Fibroblast of lung (primary cell): ENCODE results near the gene MISFA. TPM values are rescaled to one million over a fixed set of nuclear protein-coding genes. Genes with fewer than 3 reads are reported as not detected.

Experiments used
- DNase-seq, 2 donors: peaks; one replicate each; pipeline versions ENCODE4 v3.0.0 to v3.0.0-alpha.2; 2010; ENCODE audit warnings: low read depth in 2 of 2
- H2AFZ ChIP-seq: 2 replicates; pipeline ENCODE4 v1.5.1; 2012; ENCODE audit warnings: low read length, control low read depth, inconsistent platforms
- H3K27ac ChIP-seq: 2 replicates; pipeline ENCODE4 v1.5.1; 2011; ENCODE audit warnings: low read length, control low read depth; ENCODE audit not compliant: insufficient read depth
- H3K27me3 ChIP-seq: 2 replicates; pipeline ENCODE4 v1.5.1; 2011; ENCODE audit warnings: mild to moderate bottlenecking, low read length; ENCODE audit not compliant: control insufficient read depth, insufficient read depth
- H3K36me3 ChIP-seq: 2 replicates; pipeline ENCODE4 v1.5.1; 2011; ENCODE audit warnings: low read length; ENCODE audit not compliant: control insufficient read depth, insufficient read depth
- H3K4me1 ChIP-seq: 2 replicates; pipeline ENCODE4 v1.5.1; 2011; ENCODE audit warnings: low read length; ENCODE audit not compliant: control insufficient read depth, insufficient read depth; ENCODE audit errors: extremely low read depth
- H3K4me2 ChIP-seq: 2 replicates; pipeline ENCODE4 v1.5.1; 2011; ENCODE audit warnings: low read length, control low read depth; ENCODE audit not compliant: insufficient read depth; ENCODE audit errors: extremely low read depth
- H3K4me3 ChIP-seq, 4 experiments: fragments of 200-600 bp in 1 of 4; sonication (generic) in 1 of 4; replicated peaks in 1 of 4; 2 replicates each; pipeline ENCODE4 v1.5.1; 2011 to 2016; ENCODE audit warnings: low read length in 4 of 4, low read depth in 3 of 4, mild to moderate bottlenecking in 3 of 4, control low read depth in 2 of 4, inconsistent platforms in 1 of 4, mixed read lengths in 1 of 4; ENCODE audit not compliant: insufficient read depth in 1 of 4; ENCODE audit errors: control extremely low read depth in 1 of 4
- H3K79me2 ChIP-seq: 2 replicates; pipeline ENCODE4 v1.5.1; 2012; ENCODE audit warnings: mild to moderate bottlenecking, low read length, inconsistent platforms; ENCODE audit not compliant: control insufficient read depth, insufficient read depth
- H3K9ac ChIP-seq: 2 replicates; pipeline ENCODE4 v1.5.1; 2011; ENCODE audit warnings: mild to moderate bottlenecking, low read length, control low read depth; ENCODE audit not compliant: insufficient read depth
- H3K9me3 ChIP-seq: 2 replicates; pipeline ENCODE4 v1.5.1; 2012; ENCODE audit warnings: low read depth, low read length; ENCODE audit not compliant: control insufficient read depth, insufficient read depth
- H4K20me1 ChIP-seq: 2 replicates; pipeline ENCODE4 v1.5.1; 2011; ENCODE audit warnings: low read length; ENCODE audit not compliant: control insufficient read depth, insufficient read depth; ENCODE audit errors: extremely low read depth
- EZH2 ChIP-seq: IDR thresholded peaks from 2 replicates; pipeline ENCODE4 v1.5.1; 2012; ENCODE audit warnings: low read length, control low read depth, mild to moderate bottlenecking; ENCODE audit errors: missing control alignments
- polyA plus RNA-seq, 2 donors: library from polyadenylated mRNA; depleted of rRNA in 1 of 2; stranded (reverse) in 1 of 2; unstranded in 1 of 2; fragments of >200 nt; gene quantifications; 2 replicates each; pipeline ENCODE4 v1.2.1, GENCODE V29; 2011 to 2012; ENCODE audit warnings: missing spikeins in 1 of 2
- total RNA-seq: library from RNA; depleted of rRNA; stranded (reverse); fragments of >200 nt; gene quantifications from 2 replicates; pipeline ENCODE4 v1.2.1, GENCODE V29; 2014
- TF ChIP-seq, protein P1 (sequence below), 2 donors: IDR thresholded peaks in 1 of 2; conservative IDR thresholded peaks in 1 of 2; 1 replicate in 1 of 2; 2 replicates in 1 of 2; pipeline ENCODE4 v1.5.1; 2011 to 2012; ENCODE audit warnings: low read length in 2 of 2, control low read depth in 1 of 2, inconsistent platforms in 1 of 2, low read depth in 1 of 2, mild to moderate bottlenecking in 1 of 2

MISFA gene
- total and polyA plus RNA-seq, 2 donors (not counting 1 experiment from before 2014, with no cell fraction given) = 0.50 to 1.4 TPM

DNA sequence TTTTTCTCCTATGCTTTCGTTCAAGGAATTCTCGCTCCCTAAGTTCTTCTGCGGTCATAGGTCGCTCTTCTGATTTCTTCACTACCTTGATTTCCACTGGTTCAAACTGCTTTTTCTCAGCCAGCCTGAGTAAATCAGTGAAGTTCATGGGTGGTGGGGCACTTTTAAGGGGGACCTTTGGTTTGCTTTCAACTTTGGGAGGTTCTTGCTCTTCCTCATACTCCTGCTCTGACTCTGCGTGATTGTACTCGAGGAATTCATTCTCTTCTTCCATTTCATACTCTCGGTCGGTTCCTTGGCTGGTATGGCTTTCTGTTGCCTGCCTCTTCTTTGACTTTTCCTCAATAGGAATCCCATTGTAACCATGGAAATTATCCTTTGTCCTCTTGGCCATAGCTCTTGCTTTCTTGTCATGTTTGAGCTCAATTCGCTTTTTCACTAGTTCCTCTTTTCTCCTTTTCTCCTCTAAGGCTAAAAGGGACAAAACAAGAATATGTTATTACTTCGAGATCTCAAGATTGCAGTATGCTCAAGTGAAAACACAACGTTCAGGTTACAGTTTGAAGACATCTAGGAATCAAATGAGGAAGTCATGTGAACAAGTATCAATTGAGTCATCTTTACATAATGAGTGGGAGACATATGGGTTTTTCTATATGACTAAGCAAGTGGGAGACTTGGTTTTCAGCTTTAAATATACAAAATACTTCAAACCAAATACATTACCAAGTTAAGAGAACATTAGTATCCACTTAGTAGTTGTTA lies 16.2 kb downstream of the MISFA start:
- peak in 1 of 2 donors; percentile 19 for DNase-seq
- peaks cover 8% of the 10 kb centered on the region for H3K36me3 ChIP-seq
- no peak overlapping the region for H3K27ac ChIP-seq
- H3K4me1 ChIP-seq = peaks cover 3% of the 10 kb centered on the region
- no peak overlapping the region for H3K4me2 ChIP-seq
- H2AFZ ChIP-seq = no peak overlapping the region
- peaks cover 33% of the 10 kb centered on the region for H3K79me2 ChIP-seq
- H3K27me3 ChIP-seq = no peaks in the 10 kb centered on the region
- H3K4me3 ChIP-seq = no peak overlapping the region
- no peaks in the 10 kb centered on the region for H4K20me1 ChIP-seq
- no peaks in the 10 kb centered on the region for H3K9me3 ChIP-seq
- H3K9ac ChIP-seq = no peak overlapping the region
- TF ChIP-seq EZH2 = no peak
- TF ChIP-seq, protein P1, sequence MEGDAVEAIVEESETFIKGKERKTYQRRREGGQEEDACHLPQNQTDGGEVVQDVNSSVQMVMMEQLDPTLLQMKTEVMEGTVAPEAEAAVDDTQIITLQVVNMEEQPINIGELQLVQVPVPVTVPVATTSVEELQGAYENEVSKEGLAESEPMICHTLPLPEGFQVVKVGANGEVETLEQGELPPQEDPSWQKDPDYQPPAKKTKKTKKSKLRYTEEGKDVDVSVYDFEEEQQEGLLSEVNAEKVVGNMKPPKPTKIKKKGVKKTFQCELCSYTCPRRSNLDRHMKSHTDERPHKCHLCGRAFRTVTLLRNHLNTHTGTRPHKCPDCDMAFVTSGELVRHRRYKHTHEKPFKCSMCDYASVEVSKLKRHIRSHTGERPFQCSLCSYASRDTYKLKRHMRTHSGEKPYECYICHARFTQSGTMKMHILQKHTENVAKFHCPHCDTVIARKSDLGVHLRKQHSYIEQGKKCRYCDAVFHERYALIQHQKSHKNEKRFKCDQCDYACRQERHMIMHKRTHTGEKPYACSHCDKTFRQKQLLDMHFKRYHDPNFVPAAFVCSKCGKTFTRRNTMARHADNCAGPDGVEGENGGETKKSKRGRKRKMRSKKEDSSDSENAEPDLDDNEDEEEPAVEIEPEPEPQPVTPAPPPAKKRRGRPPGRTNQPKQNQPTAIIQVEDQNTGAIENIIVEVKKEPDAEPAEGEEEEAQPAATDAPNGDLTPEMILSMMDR (conservative IDR thresholded peaks at IDR 0.05 in 1 of 2, IDR thresholded peaks at IDR 0.05 in 1 of 2; ENCODE audit: low read depth in 1 of 2, low read length in 2 of 2) = no peak

DNA sequence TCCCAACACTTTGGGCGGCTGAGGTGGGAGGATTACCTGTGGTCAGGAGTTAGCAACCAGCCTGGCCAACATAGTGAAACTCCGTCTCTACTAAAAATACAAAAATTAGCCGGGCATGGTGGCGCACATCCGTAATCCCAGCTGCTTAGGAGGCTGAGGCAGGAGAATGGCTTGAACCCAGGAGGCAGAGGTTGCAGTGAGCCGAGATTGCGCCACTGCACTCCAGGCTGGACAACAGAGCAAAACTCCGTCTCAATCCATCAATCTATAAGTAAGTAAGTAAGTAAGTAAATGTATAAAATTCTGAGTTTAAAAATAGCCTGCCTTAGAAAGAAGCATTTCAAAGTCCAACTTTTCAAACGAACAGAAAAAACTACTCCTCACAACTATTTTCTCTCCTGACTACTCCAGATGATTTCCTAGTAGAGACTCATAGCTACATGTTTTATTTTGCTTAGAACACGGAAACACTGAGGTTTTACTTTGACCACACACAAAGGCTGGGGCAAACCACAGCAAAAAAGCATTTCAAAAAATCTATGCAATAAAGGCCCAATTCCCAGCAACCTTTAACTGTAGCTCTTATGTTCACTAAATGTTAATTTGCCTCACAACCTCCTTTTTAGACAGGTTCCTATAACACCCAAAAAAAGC lies 18.2 kb downstream of the MISFA start:
- H3K36me3 ChIP-seq = peaks cover 8% of the 10 kb centered on the region
- peaks cover 50% of the 10 kb centered on the region for H3K79me2 ChIP-seq
- peak overlapping the region; percentile 17 for H3K4me2 ChIP-seq
- peak overlapping the region; percentile 71 for H3K27ac ChIP-seq
- no peak overlapping the region for H2AFZ ChIP-seq
- H4K20me1 ChIP-seq = no peaks in the 10 kb centered on the region
- DNase-seq = peak; percentile 58 to 75
- peaks cover 3% of the 10 kb centered on the region for H3K4me1 ChIP-seq
- peak overlapping the region in 3 of 4 experiments; percentile 1 to 15 (median 3) for H3K4me3 ChIP-seq
- H3K27me3 ChIP-seq = no peaks in the 10 kb centered on the region
- TF ChIP-seq, protein P1 (conservative IDR thresholded peaks at IDR 0.05 in 1 of 2, IDR thresholded peaks at IDR 0.05 in 1 of 2; ENCODE audit: low read depth in 1 of 2, low read length in 2 of 2) = no peak
- no peak for TF ChIP-seq EZH2
- no peak overlapping the region for H3K9ac ChIP-seq
- no peaks in the 10 kb centered on the region for H3K9me3 ChIP-seq

GRCh38 chr11:18618342-18619025 lies 18.9 kb downstream of the MISFA start:
- TF ChIP-seq EZH2 = no peak
- TF ChIP-seq, protein P1 (conservative IDR thresholded peaks at IDR 0.05 in 1 of 2, IDR thresholded peaks at IDR 0.05 in 1 of 2; ENCODE audit: low read depth in 1 of 2, low read length in 2 of 2) = no peak
- Histone ChIP-seq H3K27ac (peak overlapping the region; percentile 71), H3K9me3 (no peaks in the 10 kb centered on the region), H4K20me1 (no peaks in the 10 kb centered on the region), H3K4me1 (peaks cover 3% of the 10 kb centered on the region), H3K4me3 (peak overlapping the region in 3 of 4 experiments; percentile 1 to 27 (median 15)), H3K27me3 (no peaks in the 10 kb centered on the region), H3K36me3 (peaks cover 8% of the 10 kb centered on the region), H3K79me2 (peaks cover 56% of the 10 kb centered on the region), H2AFZ (no peak overlapping the region), H3K4me2 (peak overlapping the region; percentile 17), H3K9ac (no peak overlapping the region)
- DNase-seq = peak; percentile 72 to 76
